ENCODE measurements around the gene CRELD2.

CRELD2 gene

DNA sequence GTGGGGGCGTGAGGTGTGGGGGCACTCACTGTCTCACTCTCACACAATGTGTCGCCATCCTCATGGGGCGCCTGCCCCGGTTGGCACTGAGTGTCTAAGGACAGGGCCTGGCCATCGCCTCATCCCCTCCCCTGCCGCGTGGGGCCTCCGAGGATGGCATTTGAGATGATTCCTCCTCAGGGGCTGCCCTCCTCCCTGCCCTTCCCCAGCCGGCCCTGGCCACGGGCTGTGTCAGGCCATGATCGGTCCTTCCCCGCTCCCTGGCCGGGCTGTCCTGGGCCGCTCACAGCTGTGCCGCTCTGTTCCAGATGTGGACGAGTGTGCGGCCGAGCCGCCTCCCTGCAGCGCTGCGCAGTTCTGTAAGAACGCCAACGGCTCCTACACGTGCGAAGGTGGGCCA is 4.5 kb downstream of the CRELD2 start:
- CTCF ChIA-PET: interaction anchor here (1.0 to 1.7 kb wide), 6 partner anchors 8 to 155 kb away, joined by 3 to 5 read pairs (median 4); no protein-coding TSS in a partner anchor
- DNase-seq (ENCODE audit: extremely low spot score): no peak
- POLR2A ChIA-PET: no interaction called here
- TF ChIP-seq, protein P1, sequence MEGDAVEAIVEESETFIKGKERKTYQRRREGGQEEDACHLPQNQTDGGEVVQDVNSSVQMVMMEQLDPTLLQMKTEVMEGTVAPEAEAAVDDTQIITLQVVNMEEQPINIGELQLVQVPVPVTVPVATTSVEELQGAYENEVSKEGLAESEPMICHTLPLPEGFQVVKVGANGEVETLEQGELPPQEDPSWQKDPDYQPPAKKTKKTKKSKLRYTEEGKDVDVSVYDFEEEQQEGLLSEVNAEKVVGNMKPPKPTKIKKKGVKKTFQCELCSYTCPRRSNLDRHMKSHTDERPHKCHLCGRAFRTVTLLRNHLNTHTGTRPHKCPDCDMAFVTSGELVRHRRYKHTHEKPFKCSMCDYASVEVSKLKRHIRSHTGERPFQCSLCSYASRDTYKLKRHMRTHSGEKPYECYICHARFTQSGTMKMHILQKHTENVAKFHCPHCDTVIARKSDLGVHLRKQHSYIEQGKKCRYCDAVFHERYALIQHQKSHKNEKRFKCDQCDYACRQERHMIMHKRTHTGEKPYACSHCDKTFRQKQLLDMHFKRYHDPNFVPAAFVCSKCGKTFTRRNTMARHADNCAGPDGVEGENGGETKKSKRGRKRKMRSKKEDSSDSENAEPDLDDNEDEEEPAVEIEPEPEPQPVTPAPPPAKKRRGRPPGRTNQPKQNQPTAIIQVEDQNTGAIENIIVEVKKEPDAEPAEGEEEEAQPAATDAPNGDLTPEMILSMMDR (IDR thresholded peaks at IDR 0.05; ENCODE audit: control extremely low read depth, extremely low read depth, low read depth, missing control alignments): no peak

DNA sequence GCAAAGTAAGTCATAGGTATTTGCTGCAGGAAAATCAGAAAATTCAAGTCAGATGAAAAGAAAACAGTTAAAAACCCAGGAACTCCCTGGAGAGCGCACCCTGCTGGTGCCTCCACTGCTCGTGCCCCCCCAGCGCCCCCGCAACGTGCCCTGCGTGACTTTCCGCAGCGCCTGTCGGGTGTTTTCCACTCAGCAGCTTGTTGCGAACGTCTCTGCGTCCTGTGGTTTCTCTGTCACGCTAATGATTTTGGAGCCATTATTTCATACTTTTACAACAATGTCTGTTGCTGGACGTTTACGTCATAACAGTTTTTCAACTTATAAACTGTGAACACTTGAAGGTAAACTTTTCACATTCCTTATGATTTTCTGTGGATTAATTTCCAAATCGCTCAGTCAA is 5.0 kb downstream of the CRELD2 start:
- peak; percentile 65 for DNase-seq (ENCODE audit: extremely low spot score)
- POLR2A ChIA-PET: no interaction called here
- TF ChIP-seq, protein P1 (IDR thresholded peaks at IDR 0.05; ENCODE audit: control extremely low read depth, extremely low read depth, low read depth, missing control alignments): peak; percentile 78
- CTCF ChIA-PET: interaction anchor here (1.0 to 1.7 kb wide), 7 partner anchors 9 to 156 kb away, joined by 3 to 5 read pairs (median 4); no protein-coding TSS in a partner anchor

DNA sequence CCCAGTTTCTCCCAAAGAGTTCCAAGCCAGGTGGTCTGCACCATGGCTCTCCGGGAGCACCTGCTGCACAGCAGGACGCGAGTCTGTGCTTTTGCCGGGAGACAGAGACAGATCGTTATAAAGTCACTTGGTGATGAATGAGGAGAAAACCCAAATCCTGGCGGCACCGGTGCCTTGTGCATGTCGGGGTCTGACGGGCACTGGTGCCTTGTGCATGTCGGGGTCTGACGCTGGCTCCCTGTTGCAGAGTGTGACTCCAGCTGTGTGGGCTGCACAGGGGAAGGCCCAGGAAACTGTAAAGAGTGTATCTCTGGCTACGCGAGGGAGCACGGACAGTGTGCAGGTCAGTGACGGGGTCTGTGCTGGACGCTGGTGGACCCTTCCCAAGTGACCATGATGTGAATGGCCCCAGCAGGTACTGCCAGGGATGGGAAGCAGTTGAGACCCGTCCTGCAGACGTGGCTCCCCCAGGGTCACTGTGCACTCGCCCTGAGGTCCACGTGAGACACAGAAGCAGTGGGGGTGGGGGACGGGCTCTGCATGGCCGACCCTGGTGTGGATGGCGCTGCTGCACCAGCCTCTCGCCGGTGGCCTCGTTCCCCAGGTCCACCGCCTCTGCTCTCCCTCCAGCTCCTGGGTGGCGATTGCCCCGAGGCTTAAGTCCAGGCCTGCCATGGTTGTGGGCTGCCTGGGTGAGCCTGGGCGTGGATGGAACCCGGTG is 5.8 kb downstream of the CRELD2 start:
- TF ChIP-seq, protein P1 (IDR thresholded peaks at IDR 0.05; ENCODE audit: control extremely low read depth, extremely low read depth, low read depth, missing control alignments): no peak
- CTCF ChIA-PET: interaction anchor here (1.0 to 1.7 kb wide), 8 partner anchors 9 to 156 kb away, joined by 3 to 5 read pairs (median 4); no protein-coding TSS in a partner anchor
- POLR2A ChIA-PET: interaction anchor here (0.6 to 1.0 kb wide), 3 partner anchors 35 to 574 kb away, joined by 4 to 6 read pairs (median 5); no protein-coding TSS in a partner anchor
- DNase-seq (ENCODE audit: extremely low spot score): no peak

DNA sequence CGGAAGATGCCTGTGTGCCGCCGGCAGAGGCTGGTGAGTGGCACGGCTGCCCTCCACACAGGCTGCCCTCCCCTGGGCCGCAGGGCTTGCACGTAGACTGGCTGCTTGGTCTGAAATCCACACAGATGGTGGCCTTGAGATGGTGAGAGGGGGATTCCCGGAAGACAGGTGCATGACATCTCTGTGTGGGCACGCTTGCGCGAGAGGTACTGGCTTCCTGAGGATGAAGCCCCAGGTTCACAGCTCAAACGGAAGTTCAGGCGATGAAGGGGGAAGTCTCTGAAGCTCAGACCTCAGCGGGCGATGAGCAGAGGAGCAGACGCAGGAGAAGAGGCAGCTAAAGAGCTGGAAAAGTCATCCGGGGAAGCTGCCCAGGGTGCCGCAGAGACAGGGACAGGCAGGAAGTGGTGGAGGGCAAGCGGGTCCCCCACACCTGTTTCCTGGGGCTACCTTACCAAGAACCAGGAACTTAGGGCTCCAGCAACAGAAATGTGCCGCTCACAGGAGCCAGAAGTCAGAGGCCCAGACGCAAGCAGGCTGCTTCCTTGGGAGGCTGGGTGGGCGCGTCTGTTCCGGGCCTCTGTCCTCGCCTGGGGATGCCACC is 7.2 kb downstream of the CRELD2 start:
- ChIA-PET CTCF (interaction anchor here (0.9 to 1.5 kb wide), 4 partner anchors 8 to 158 kb away, joined by 3 to 12 read pairs (median 3); no protein-coding TSS in a partner anchor), POLR2A (no interaction called here)
- peak; percentile 70 for DNase-seq (ENCODE audit: extremely low spot score)
- TF ChIP-seq, protein P1 (IDR thresholded peaks at IDR 0.05; ENCODE audit: control extremely low read depth, extremely low read depth, low read depth, missing control alignments): no peak

DNA sequence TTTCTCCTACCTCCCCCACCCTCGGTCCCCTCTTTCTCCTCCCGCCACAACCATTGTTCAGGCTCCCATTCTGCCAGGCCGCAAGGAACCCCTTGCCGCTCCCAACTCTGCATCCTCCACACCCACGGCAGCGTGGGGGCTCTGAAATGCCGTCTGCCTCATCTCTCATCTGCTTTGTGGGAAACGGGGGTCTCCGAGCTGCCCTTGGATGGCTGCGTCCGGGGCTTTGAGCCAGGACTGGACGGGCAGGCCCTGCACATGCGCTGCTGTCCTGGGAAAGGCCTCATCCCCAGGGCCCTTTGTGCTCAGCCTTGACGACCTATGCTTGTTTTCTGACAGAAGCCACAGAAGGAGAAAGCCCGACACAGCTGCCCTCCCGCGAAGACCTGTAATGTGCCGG is 8.5 kb downstream of the CRELD2 start:
- ChIA-PET POLR2A (no interaction called here), CTCF (no interaction called here)
- TF ChIP-seq, protein P1 (IDR thresholded peaks at IDR 0.05; ENCODE audit: control extremely low read depth, extremely low read depth, low read depth, missing control alignments): no peak
- DNase-seq (ENCODE audit: extremely low spot score): no peak

DNA sequence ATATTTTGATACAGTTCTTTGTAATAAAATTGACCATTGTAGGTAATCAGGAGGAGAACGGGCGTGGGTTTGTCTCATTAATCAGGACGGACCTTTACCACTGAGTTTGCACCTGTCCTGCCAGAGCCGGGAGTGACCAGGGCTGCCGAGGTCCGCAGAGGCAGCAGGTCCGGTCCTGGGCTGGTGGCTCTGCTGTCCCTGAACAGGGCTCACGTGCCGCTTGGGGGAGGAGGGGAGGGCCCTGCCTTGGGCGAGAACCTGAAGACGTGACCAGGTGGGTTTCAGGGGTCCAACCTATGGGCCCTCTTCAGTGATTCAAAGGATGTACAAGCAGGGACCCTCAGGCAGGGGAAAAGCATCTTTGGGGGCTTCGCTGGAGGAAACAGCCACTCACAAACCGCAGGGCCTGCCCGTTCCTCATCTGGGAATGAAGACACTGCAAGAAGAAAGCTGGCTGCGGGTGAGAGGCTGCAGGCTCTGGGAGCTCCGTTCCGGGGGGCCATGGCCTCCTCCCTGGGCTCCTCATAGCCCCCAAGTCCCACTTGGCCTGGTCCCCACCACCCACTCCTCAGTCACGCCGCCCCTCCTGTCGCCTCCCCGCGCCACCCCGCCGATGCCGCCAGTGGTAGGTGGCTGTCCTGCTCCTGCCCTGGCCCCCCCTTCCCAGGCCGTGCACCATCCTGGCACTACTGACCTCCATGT is 9.2 kb downstream of the CRELD2 start:
- TF ChIP-seq, protein P1 (IDR thresholded peaks at IDR 0.05; ENCODE audit: control extremely low read depth, extremely low read depth, low read depth, missing control alignments): no peak
- CTCF ChIA-PET: interaction anchor here (1.0 to 1.4 kb wide), 2 partner anchors 8 to 103 kb away, joined by 3 to 12 read pairs; no protein-coding TSS in a partner anchor
- POLR2A ChIA-PET: no interaction called here
- no peak for DNase-seq (ENCODE audit: extremely low spot score)

Measured in GM10248 (cell line).